Epidermal melanocyte (primary cell): ENCODE measurements around the gene CBX4.

Experiments used
- DNase-seq: peaks from one replicate; pipeline ENCODE4 v3.0.0; 2011; ENCODE audit warnings: low spot score; ENCODE audit not compliant: insufficient read length

CBX4 gene

GRCh38 chr17:79831265-79832217 is 7.7 kb downstream of the CBX4 start:
- DNase-seq: no peak

DNA sequence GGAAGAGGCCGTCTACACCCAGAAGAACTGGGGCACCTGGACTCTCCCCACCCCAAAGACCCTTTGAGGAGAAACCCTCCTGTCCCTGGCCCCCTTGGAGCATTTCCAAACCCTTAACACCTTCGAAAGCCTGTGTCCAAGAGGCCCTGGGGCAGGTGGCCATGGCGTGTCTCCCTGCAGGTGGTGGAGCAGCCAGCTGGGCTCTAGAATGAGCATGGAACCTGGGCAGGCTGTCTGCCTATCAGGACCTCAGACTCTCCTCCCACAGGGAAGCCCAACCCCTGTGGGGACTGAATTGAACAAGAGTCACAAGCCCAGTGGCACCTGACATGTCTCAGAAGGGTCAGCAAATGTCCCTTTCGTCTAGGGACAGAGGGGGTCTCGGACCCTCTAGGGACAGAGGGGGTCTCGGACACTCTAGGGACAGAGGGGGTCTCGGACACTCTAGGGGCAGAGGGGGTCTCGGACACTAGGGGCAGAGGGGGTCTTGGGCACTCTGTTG is 8.4 kb downstream of the CBX4 start:
- no peak for DNase-seq

- DNase-seq: no peak
Observed at GRCh38 chr17:79830303-79830702, 8.9 kb downstream of the CBX4 start.

DNA sequence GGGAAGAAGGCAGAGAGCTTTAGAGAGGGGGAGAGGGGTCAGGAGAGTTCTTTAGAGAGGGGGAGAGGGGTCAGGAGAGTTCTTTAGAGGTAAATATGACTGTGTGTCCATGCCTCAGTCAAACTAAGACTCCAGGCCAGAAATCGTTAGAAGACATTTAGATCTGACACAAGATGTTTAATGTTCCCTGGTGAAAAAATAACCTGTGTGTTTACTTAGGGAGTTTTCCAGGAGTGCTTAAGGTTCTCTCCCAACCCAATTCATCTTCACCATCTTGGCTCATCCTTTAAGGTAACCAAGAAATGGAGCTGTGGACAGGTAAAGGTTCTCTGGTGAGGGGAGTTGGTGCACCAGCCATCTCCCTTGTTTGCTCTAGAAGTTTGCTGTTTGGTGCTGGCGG is 9.8 kb downstream of the CBX4 start:
- DNase-seq: no peak

DNA sequence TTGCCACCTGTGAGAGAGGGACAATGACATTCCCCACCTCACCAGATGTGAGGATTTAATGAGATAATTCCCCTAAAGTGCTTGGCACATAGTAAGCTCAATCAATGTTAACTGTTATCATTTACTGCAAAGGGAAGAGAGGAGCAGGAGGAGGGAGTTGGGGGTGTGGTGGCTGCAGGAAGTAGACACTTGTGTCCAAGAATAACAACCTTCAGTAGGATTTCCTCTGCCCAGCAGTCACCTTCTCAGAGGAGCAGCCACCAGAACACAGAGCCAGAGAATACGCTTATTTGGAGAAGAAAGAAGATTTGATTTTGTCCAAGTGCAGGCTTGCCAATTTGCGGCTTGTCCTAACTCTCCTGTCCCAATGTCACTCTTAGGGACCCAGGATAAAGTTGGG is 10.2 kb downstream of the CBX4 start:
- DNase-seq: no peak

DNA sequence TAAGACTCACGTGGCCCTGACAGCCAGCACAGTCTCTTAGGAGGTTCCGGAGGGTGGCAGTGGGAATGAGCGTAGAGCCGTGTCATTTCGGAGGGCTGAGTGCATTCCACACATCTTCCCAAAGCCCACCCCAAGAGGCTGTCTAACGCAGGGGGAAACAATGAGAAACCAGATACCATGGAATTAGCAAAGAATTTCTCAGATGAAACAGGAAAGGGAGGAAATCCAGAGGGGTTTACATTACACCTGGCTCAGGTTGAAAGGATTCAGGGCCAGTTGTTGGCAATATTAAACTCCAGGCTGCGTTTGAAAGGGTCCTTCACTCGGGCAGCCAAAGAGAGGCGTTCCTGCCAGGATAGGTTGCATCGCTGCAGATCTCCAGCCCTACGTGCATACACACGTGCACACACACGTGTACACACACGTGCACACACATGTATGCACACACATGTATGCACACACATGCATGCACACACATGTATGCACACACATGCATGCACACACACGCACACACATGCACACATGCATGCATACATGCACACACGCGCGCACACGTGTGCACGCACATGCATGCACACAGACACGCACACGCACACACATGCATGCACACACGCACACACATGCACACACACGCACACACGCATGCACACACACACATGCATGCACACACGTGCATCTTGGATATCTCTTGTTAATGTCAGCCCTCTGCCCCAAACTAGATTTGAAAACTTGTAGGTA is 12.2 kb downstream of the CBX4 start:
- DNase-seq: no peak

- DNase-seq: no peak
Observed at GRCh38 chr17:79826204-79826680, 13.0 kb downstream of the CBX4 start.

DNA sequence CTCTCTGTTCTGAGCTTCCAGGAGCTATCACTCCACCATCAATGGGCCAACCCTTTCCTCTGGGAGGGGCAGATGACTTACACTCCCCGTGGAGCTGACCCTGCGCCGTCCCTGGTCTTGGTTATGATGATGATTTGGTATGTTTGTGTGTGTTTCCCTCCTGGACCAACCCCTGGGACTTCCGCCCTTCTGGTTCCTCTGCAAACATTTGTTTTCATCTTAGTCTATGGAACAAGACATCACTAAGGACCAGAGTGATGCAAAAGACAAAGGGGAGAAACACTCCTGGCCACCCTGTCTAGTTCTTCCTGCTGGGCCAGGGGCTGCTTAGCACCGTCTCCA is 13.7 kb downstream of the CBX4 start:
- no peak for DNase-seq

DNA sequence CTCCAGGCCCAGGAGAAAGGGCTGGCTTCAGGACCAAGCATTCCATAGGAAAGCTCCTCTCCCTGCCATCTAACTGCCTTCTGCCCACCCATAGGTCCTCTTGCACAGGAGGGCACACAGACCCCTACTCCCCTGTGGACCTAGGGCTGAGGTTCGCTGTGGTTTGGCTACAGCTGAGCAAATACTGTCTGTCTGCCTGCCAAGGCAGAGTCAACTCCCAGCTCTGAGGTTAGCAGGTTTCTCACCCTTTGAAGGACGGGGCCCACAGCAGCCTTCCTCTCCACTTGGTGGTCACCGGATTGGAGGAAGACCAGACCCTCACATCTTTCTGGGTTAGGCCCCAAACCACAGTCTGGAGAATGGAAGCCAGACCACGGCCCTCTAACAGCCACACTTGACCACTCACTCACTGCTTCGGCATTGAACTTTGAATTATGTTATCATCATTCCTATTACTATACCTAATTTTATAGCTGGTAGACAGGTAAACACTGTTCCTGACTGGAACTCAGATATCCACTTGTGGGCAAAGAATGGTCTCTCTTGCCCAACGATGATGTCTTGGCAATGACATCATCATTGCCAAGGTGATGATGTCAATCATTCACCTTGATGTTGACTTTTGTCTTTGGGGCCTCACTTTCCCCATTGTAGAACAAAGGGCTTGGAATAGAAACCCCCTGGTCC is 14.2 kb downstream of the CBX4 start:
- DNase-seq: no peak

DNA sequence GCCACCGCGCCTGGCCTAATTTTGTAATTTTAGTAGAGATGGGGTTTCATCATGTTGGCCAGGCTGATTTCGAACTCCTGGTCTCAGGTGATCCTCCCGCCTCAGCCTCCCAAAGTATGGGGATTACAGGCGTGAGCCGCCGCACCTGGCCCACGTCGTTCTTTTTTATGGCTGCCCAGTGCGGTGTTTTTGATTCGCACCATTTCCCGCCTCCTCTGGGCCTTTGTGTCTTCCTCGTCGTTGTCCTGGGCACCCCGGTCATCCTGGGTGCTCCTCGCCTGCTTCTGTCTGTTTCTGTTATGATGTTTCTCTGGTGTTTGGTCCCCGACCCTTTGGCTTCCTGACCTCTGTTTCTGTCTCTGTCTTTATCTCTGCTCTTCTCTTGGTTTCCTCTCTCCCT is 15.0 kb downstream of the CBX4 start:
- no peak for DNase-seq

DNA sequence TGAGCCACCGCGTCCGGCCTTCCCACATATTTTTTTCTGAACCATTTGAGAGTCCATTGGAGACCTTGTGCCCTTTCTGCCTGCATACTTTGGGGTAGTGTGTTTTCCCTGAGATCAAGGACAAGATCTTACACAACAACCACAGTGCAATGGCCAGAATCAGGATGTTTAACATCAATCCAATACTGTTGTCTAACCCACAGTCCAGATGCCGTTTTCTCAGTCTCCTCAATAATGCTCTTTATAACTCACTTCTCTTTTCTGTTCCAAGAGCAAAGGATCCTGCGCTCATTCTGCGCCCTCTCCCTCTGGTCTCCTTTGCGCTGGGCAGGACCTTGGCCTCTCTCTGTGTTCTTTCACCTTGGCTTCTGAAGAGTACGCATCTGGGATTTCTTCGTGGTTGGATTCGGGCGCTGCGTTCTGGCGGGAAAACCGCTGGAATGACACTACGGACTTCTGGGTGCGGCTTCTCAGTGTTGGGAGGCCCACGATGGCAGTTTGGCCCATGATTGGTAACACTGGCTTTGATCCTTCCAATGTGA is 16.6 kb downstream of the CBX4 start:
- no peak for DNase-seq

- DNase-seq: no peak
Observed at GRCh38 chr17:79821331-79822095, 17.7 kb downstream of the CBX4 start.

DNA sequence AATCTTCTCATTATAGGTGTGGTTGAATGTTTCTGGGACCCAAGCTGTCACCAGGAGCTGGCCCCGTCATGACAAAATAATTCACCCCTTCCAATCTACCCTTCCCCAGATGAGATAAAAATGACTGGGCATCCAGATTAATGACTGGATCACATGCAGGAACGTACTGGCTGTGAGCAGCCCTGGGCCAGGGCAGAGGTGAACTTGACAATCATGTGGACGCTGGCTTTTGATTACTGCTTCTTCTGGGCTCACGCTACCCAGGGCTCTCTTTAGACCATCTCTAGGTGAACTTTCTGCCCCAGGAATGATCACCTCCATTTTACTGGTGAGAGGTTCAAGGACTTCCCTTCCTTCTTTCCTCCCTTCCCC is 18.3 kb downstream of the CBX4 start:
- DNase-seq: no peak

DNA sequence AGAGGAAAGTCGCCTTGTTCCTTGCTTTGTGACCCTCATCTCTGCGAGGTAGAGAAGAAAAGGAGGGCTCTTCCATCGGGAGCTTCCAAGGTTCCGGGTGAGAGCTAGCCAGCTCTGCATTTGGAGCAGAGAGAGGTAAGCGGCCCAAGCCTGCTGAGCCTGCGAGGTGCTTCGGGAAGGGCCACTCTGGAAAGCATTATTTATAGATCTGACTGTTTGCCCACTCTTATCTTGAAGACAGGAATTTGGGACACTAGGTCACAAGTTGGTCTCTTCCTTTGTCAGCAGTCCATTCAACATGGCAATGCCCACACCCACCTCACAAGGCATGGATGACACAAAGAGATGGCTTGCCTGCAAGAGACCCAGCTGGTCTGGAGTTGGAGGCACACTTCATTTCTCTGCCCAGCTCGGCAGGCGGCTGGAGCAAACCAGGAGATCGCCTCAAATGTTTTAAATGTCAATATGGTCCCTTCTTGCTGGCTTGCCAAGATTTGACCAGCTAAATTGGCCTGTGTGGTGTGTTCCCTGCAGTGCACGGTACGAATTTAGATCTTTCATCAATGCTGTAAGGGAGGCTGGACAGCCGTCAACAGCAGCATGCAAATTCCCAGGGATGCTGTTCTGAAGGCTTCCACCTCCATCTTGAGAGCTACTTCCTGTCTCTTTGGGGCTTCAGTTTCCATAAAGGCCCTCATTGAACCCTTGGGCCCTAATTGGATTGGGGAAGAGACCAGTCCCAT is 19.5 kb downstream of the CBX4 start:
- DNase-seq: no peak

DNA sequence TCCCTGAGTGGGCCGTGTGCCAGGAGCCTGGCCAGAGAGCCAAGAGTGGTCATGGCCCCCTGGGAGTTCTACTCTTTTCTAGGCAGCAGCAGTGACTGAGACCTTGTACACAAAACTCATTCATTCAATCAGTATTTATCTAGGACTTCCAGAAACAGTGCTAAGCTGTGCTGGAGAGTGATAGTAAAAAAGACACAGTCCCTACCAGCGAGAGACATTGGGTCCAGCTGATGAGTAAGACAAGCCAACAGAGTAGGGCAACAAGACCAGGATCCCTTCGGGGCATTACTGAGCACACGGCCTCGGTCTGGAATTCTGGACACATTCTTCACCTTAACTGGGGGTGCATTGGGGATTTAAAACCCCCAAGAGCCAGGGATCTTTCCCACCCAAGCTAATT is 20.2 kb downstream of the CBX4 start:
- no peak for DNase-seq

- no peak for DNase-seq
Observed at GRCh38 chr17:79818026-79818758, 21.0 kb downstream of the CBX4 start.

- no peak for DNase-seq
Observed at GRCh38 chr17:79815836-79816461, 23.3 kb downstream of the CBX4 start.

DNA sequence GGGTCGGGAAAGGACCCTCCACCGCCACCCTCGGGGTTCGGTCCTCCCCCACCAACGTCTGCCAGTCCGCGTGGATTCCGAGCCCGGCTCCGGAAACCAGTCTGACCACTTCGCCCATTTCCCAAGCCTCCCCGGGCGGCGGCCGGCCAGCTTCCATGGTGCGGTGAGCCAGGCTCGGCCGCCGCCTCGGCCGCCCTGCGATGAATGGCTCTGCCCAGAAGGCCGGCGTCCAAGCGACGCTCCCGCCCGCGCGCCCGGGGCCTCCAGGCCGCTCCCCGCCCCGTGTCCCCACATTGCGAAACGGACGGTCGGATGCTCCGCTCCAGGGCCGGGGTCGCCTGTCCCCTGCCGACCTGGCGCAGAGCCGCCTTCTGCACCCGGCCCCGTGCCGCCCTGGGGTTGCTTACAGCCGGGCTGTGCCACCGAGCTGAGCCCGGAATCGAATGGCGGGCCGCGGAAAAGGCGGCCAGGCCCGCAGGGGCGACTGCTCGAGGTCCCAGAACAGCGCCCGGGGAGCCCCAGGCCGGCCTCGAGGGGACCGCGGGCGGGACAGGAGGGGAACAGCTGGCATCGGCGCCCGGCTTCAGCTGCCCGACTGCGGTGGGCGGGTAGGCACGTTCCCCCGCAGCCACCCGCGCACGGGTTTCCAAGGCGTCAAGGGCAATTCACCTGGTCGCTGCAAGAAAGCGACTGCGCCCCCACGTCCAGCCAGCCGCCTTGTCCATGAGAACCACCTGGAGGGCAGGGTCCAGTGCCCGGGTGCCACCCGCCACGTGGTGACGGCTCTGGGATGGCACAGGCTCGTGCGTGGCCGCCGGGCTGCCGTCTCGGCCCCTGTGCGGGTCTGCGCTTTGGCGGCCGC is 24.0 kb downstream of the CBX4 start:
- DNase-seq: no peak
